SW 1271 (cell line): ENCODE data around the gene CR2.
A peak's percentile ranks its signal among the peaks of the same experiment; 100 is the strongest.
"Not testable (repeated sequence)": the region's sequence is repeated elsewhere in the genome, so short reads cannot be mapped to it uniquely, and the experiment has no call there.

ENCODE experiments used
- DNase-seq, 2 experiments: peaks; one replicate each; lab custom pipeline; 2025; lab: John Stamatoyannopoulos, UW

CR2 gene

GRCh38 chr1:207444514-207445217 lies 9.5 kb upstream of the CR2 start:
- no peak for DNase-seq

GRCh38 chr1:207453710-207454045 lies 450 bp upstream of the CR2 start:
- no peak for DNase-seq

DNA sequence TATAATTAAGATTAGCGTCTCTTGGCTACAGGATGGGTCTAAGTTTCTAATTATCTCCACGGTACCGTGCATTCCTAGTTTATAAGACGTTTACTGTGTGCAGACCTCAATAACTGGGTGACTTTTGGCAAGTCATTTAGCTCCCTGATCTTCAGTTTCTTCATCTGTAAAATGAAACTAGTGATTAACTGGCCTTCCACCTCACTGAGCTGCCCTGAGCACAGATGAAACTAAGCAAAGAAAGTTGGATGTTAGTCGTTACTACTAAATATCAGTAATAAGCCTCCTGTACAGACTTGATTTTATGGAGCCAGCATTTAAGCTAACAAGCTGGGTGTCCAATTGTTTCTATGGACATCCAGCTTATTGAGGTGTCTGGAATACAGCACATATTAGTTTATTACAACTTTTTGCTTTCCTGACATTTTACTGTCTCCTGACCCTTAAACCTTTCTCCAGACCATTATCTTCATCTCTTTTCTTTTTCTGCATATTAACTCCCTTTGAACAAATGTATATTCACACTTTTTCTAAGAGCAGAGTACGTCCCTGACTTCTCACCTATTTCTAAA lies 1.1 kb downstream of the CR2 start:
- no peak for DNase-seq

- no peak for DNase-seq
Observed at GRCh38 chr1:207458414-207458813, 4.3 kb downstream of the CR2 start.

DNA sequence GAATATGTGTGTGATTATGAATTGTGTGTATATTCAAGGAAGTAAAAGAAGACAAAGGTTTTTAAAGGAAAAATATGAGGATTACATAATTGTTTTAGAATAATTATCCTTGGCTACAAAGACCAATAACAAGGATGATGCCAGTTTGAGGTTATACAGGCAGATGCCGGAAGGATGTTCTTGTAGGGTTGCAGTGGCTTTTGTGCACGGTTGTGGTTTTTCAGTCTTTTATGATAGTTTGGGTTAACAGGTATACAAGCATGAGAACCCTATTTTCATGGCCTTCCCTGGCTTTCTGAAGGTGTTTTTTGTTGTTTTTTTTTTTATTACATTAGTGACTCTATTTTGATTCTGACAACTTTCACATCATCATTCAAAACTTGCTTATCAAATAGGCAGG lies 4.9 kb downstream of the CR2 start:
- no peak for DNase-seq

DNA sequence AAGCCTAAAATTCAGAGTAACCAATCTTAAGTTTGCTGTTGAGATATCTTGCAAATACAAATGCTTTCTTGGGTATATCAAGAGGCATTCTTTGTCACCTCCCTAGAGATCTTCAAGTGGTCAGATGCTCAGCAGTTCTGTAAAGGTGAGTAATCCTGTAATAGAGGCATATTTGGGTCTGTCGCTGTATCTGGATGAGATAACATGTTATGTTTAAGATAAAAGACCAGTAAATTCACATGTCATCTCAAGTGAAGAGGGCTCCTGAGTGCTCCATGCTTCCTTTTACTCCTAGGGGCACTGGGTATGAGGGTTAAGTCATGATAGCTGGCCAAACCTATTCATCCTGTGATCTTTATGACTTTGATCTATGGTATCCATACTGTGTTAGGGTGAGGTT lies 7.5 kb downstream of the CR2 start:
- no peak for DNase-seq

- DNase-seq, result no peak
Observed at GRCh38 chr1:207462535-207462934, 8.4 kb downstream of the CR2 start.

- no peak for DNase-seq
Observed at GRCh38 chr1:207463021-207463420, 8.9 kb downstream of the CR2 start.

- DNase-seq, result no peak
Observed at GRCh38 chr1:207463571-207463970, 9.4 kb downstream of the CR2 start.

DNA sequence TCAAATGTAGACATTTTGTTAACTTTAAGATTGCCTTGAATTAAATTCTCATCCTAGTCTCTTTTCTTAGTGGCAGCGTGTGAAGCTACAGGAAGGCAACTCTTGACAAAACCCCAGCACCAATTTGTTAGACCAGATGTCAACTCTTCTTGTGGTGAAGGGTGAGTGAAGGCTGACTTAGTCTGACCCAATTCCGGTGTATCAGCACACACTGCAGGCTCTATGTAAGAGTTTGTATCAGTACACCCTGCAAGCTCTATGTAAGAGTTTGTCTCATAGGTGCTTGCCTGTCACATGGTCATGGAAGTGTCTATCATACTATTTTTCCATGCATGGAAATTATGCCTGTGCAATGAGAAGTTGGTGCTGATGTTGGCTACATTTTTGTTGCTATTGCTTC lies 16.8 kb downstream of the CR2 start:
- no peak for DNase-seq

DNA sequence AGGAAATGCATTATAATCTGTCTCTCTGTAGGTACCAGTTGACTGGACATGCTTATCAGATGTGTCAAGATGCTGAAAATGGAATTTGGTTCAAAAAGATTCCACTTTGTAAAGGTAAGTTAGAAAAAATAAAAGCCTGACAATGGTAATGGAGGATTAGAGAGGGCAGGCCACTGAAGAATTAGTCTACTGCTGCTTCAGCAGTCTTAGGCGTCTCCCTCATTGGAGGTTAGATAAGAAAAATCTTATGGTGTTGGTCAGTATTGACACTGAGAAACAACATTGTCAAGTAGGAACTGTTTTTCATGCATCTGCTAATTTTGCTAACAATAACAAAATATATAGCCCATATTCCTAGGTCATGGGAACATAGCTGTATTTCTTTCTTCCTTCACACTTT lies 20.1 kb downstream of the CR2 start:
- no peak for DNase-seq

GRCh38 chr1:207486198-207486597 lies 32.1 kb downstream of the CR2 start:
- DNase-seq, result no peak

- no peak for DNase-seq
Observed at GRCh38 chr1:207487636-207488035, 33.5 kb downstream of the CR2 start.

DNA sequence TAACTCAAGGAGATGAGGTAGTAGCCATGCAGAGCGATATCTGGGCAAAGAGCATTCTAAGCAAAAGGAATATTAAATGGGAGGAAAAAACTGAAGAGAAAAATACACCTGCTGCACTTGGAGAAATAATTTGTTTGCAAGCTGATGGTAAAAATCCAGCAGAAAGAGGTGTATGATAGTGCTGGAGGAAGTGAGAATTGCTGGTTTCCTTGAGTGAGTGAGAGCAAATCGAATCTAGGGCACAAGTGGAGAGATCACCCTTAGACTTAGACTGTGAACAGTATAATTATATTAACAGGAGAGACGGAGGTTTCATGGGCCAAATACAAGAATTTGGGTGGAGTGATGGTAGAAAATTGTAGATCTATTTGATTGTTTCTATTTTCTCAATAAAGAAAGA lies 39.1 kb downstream of the CR2 start:
- no peak for DNase-seq

DNA sequence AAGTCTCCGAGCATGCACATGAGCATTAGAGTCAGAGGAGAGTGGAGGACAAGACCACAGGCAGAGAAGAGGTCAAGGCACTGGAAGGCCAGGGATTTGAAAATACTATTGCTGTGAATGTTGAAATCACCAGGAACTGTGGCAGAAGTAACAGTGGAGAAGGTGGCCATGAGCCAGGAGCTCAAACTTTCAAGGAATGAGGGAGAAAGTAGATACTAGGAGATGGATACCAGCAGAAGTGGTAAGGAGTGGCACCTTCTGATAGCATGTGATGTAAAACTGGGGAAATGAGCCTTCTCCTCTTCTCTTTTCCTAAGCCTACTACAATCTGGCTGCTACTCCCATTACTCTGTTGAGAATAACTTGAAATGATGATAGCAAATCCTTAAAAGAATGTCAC lies 40.0 kb downstream of the CR2 start:
- DNase-seq, result no peak

DNA sequence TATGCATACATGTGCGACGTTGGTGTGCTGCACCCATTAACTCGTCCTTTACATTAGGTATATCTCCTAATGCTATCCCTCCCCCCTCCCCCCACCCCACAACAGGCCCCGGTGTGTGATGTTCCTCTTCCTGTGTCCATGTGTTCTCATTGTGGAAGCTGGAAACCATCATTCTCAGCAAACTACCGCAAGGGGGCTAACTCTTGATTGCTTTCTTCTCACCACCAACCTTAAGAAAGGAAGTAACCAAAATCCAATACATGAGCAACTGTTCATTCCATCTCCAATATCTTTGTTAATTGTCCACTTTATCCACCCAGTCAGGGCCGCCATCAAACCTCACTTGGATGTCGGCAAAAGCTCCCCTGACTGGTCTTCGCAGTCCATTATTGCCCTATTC lies 41.2 kb downstream of the CR2 start:
- DNase-seq, result not testable (repeated sequence)

DNA sequence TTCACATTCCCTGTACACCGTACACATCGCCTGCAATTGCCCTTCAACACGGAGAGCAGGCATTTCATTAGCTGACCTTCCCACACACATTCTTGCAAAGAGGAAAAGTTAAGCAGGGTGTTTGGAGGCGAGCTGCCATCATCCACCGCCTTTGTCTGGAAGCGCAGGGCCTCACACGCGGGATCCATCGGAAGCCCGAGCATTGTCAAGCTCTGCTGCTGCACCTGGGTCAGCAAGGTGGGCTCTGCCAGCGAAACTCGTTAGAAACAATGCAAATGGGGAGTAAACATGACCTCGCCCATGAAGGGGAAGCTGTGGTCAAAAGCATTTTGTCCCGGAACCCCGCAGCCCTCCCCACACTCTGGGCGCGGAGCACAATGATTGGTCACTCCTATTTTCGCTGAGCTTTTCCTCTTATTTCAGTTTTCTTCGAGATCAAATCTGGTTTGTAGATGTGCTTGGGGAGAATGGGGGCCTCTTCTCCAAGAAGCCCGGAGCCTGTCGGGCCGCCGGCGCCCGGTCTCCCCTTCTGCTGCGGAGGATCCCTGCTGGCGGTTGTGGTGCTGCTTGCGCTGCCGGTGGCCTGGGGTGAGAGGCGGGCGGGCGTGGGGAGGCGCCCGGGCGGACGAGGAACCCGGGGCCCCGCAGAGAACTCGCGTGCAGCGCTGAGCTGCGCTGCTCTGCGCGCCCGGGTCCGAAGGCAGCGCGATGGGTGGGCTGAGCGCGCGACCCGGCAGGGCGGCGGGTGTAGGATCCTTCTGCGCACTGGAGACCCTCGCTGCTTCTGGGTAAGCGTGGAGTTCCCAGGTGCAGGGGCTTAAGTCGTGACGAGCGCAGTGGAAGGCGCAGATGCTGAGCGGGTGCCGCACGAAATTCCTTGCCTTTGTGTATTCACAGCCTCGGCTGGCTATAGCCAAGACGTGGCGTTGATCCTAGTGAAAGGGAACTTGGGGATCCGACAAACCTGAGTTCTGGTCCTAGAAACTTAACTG lies 42.0 kb downstream of the CR2 start, which contains the start of gene CR1:
CR1 (plus strand) TSS at position 357 of the 992 bp plus-strand sequence; CDS start at position 468, 111 bp downstream.
- DNase-seq, result no peak

- DNase-seq, result no peak
Observed at GRCh38 chr1:207497941-207498340, 43.8 kb downstream of the CR2 start.

- peak; percentile 4 to 46 for DNase-seq
Observed at GRCh38 chr1:207499573-207499972, 45.4 kb downstream of the CR2 start.

DNA sequence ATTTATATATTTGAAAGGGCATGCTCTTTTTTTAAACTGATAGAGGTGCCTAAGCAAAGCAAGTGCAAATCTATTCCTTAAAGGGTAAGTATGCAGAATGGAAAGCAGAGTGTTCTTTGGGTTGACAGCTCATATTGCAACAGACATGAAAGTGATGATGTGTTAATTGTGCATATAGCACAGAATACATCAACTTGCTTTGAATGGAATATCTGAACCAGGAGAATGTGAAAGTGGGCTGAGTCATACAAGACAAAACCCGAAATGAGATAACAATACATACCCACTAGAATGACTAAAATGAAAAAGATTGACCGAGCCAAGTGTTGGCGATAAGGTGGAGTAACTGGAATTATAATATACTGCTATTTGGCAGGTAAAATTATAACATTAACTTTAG lies 46.2 kb downstream of the CR2 start:
- no peak for DNase-seq

DNA sequence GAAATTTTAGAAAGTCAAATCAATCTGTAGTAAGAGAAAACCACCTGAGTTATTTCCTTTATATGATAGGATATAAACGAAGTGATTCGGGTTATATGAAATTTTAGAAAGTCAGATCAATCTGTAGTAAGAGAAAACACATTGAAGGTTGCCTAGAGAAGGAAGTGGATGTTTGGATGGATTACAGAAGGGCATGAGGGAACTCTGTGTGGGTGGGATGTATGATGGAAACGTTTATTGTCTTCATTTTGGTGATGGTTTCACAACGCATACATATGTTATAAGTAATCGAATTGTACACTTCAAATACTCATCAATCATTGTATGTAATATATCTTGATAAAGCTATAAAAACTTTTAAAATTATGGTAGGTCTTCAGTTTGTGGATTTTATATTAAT lies 46.9 kb downstream of the CR2 start:
- DNase-seq, result no peak

- DNase-seq, result no peak
Observed at GRCh38 chr1:207502726-207503125, 48.6 kb downstream of the CR2 start.

- no peak for DNase-seq
Observed at GRCh38 chr1:207503950-207504349, 49.8 kb downstream of the CR2 start.
